ENCODE data around the gene CDKN2A. TPM values are rescaled to one million over a fixed set of nuclear protein-coding genes. Genes with fewer than 3 reads are reported as not detected.
"Not testable (repeated sequence)": the region's sequence is repeated elsewhere in the genome, so short reads cannot be mapped to it uniquely, and the experiment has no call there.

CDKN2A gene
- polyA plus RNA-seq, 12 donors = 0.24 to 1.6 (median 0.37) TPM; not detected in 6

GRCh38 chr9:21982861-21983560 lies 11.2 kb downstream of the CDKN2A start:
- no peak for DNase-seq

GRCh38 chr9:21982391-21982790 lies 11.8 kb downstream of the CDKN2A start:
- DNase-seq = no peak

GRCh38 chr9:21976334-21976875 lies 17.8 kb downstream of the CDKN2A start:
- DNase-seq = no peak

GRCh38 chr9:21974722-21975409 lies 19.3 kb downstream of the CDKN2A start:
- no peak for DNase-seq

DNA sequence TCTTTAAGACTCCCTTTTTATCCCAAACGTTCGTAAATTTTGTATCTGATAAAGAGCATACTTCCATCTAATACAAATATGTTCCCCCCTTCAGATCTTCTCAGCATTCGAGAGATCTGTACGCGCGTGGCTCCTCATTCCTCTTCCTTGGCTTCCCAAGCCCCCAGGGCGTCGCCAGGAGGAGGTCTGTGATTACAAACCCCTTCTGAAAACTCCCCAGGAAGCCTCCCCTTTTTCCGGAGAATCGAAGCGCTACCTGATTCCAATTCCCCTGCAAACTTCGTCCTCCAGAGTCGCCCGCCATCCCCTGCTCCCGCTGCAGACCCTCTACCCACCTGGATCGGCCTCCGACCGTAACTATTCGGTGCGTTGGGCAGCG lies 19.9 kb downstream of the CDKN2A start:
- DNase-seq = no peak

GRCh38 chr9:21972361-21972760 lies 21.8 kb downstream of the CDKN2A start:
- no peak for DNase-seq

DNA sequence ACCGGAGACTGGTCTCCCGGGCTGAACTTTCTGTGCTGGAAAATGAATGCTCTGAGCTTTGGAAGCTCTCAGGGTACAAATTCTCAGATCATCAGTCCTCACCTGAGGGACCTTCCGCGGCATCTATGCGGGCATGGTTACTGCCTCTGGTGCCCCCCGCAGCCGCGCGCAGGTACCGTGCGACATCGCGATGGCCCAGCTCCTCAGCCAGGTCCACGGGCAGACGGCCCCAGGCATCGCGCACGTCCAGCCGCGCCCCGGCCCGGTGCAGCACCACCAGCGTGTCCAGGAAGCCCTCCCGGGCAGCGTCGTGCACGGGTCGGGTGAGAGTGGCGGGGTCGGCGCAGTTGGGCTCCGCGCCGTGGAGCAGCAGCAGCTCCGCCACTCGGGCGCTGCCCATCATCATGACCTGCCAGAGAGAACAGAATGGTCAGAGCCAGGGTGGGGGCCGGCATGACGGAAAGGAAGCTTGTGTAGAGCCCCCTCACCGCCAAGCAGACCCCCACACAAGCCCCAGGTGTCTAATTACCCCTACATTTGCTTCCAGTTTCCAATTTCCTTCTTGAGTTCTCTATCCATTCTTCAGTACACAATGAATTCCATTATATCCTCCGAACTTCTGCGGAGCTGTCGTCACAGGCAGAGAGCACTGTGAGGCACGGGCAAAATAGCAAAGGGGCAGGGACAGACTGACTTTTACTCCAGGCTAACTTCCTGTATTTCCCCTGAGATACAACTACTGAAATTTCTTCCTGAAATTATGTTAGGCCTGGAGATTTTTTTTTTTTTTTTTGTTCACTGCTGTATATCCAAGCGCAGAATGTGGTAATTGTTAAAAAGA lies 23.2 kb downstream of the CDKN2A start:
- DNase-seq = no peak

DNA sequence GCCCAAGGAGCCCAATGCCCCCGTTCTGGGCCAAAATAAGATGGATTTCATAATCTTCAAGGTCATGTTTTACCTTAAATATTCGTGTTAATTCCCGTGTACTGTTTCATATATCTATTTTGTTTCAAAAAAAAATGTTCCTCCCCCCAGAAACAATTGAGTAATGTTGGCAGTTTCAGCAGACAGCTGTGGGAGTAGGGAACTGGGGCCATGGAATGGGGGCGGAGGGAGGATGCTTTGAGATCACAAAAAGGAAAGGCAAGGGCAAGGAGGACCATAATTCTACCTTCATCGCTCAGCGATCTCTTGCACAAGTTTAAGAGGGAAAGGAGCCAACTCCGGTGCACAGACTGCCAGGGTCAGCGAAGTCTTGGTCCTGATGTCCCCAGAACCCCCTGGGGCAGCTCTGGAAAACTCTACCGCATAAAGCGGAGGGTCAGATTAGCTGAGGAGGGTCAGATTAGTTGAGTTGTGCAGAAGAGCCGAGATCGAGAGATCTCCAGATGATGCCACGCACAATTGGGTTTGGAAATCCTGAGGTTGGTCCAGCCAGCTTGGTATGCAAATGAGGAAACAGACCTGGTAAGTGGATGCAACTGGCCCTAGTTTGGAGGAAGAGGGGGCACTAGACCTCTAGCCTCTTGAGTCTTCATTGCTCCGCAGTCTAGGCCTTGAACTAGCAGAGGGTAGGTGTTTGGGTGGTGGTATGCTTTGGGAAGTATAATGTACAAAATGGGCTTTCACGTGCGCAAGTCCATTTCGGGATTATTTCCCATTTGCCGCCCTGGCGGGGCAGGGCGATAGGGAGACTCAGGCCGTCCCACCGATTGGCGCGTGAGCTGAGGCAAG lies 24.0 kb downstream of the CDKN2A start:
- DNase-seq = no peak

- DNase-seq = no peak
Measured at GRCh38 chr9:21969011-21969940, 24.9 kb downstream of the CDKN2A start.

GRCh38 chr9:21968331-21969010 lies 25.7 kb downstream of the CDKN2A start:
- DNase-seq = no peak

- no peak for DNase-seq
Measured at GRCh38 chr9:21967702-21968101, 26.5 kb downstream of the CDKN2A start.

GRCh38 chr9:21967169-21967568 lies 27.0 kb downstream of the CDKN2A start:
- DNase-seq = no peak

- DNase-seq = no peak
Measured at GRCh38 chr9:21966140-21966851, 27.9 kb downstream of the CDKN2A start.

DNA sequence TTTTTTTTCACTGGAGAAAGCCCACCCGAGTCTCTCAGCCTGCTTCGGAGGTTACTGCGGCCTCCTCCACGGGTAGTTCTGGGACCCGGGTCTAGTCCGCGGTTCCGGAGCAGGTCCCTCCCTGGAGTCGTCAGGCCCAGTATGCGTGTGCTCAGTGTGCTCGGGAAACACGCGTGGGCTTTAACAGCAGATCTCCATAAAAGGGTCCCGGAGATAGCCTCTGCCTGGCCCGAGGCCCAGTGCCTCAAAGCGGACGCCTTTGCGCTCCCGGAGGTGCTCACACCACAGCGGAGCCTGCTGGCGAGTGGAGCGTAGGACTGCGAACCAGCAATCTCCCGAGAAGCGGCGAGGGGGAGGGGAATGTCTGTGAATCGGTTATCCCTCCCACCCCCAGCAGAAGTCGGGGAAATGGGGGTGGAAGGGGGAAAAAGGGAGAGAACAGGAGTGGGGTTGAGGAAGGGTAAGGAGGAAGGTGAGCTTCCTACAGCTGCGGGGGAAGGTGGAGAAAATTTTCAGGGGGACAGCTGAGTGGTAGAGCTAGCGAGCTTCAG lies 28.7 kb downstream of the CDKN2A start:
- DNase-seq = no peak

DNA sequence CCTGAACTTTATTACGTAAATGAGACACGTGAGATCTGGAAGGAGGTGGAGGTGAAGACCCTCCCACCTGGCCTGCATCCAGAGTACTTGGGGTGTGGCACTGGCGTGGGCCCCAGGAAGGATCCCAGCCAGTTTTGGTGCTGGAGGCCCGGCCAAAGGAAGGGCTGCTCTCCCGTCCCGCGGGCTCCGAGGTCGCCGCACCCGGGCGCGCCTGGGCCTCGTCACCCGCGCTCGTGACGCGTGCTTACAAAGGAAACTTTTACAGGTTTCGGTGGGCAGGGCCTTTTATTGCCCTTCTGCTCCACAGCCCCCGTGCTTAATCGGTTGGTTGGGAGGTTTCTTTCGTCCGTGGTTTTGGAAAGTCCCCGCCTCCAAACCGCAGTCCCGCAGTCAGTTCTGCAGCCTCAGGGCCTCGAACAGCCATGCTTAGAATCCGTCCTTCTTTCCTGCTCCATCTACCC lies 29.2 kb downstream of the CDKN2A start:
- no peak for DNase-seq

DNA sequence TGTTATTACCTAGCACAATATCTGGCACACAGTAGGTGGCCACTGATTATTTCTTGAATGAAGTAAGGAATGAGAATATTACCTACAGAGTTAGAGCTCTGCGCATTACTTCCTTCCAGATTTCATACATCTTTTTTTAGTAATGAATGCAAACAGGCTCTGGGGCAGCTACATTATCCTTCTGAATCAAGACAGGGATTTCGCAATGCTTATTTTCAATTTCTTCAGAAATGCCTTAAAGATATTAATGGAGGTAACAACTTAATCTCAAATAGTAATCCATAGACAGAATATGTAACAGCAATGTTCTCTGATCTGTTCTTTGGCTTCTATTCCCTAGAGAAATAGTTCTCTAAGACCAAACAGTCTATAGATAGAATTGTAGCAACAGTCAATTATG lies 32.6 kb downstream of the CDKN2A start:
- DNase-seq = no peak

DNA sequence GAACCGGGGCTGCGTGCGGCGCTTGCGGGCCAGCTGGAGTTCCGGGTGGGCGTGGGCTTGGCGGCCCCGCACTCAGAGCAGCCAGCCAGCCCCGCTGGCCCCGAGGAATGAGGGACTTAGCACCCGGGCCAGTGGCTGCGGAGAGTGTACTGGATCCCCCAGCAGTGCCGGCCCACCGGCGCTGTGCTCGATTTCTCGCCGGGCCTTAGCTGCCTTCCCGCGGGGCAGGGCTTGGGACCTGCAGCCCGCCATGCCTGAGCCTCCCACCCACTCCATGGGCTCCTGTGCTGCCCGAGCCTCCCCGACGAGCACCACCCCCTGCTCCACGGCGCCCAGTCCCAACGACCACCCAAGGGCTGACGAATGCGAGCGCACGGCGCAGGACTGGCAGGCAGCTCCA lies 34.9 kb downstream of the CDKN2A start:
- DNase-seq = not testable (repeated sequence)

GRCh38 chr9:21958833-21959232 lies 35.4 kb downstream of the CDKN2A start:
- no peak for DNase-seq

DNA sequence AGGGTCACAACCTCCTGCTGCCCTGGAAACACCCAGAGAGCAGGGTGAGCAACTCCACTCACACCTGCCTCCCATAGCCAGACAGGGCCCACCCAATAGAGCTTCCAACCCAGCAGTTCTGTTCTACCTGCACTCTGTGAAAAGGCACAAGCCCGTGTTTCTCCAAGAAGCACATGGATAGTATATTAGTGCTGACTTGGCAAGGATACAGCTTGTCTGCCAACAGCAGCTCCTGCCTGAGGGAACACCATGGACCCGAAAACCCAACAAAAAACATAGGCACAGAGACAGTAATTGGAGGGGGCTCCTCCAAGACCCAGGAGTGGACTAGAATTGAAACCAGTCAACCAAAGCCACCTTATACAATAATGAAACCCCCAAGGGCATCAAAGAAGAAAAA lies 48.6 kb downstream of the CDKN2A start:
- DNase-seq = no peak

All from muscle of arm (tissue), 12 donors.